SIG-M5 treated with dmso at 0.1 percent for 504 hours (cell line): Measurements from ENCODE around the gene PNPLA5.

Experiments used
- DNase-seq: peaks from one replicate; lab custom pipeline; 2025; ENCODE audit not compliant: unreplicated experiment; lab: John Stamatoyannopoulos, UW

The PNPLA5 gene

DNA sequence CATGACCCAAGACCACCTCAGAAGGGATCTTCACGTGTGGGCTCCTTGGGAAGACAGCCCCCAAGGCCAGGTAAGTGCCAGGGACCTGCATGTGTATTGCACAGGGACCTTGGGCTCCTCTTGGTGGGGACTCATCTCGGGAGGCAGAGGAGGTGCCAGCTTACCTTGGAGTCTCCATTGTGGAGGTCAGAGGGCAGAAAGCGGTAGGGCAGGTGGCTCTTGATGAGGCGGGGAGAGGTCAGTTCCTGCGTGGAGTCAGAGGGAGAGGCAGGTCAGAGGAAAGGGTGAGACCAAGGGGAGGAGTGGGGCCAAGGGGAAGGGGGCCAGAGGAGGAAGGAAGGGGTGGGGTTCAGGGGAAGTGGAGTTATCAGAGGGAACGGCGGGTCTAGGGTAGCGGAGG is 52.0 kb downstream of the PNPLA5 start:
- no peak for DNase-seq

DNA sequence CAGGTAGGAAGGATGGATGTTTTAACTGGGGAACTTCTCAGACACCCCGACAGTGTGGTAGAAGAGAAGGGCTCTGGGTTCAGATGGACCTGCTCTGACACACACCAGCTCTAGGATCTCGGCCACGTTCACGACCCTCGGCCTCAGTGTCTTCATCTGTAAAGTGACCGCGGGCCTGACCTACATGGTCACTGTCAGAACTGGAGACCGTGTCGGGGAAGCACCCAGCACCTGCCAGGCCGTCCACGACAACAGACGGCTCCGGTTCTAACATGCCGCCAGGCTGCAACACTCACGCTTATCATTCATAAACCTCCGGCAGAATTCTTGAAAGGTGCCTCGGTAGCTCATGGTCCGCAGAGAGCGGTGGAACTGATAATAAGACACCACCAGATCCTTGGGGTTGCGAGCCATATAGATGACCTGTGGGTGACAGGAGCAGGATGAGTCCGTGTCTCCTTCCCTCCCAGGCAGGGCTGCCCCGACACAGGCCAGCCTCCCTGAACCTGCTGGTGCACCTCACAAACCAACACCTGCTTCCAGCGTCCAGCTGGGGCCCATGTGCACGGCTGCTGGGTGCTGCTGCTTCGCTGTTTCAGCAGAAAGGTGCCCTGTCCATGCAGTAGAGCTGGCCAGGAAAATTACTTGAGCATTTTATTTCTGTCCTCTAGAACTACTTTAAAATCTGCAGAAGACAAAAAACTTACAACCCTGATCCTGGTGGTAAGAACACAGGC is 53.1 kb downstream of the PNPLA5 start:
- no peak for DNase-seq

DNA sequence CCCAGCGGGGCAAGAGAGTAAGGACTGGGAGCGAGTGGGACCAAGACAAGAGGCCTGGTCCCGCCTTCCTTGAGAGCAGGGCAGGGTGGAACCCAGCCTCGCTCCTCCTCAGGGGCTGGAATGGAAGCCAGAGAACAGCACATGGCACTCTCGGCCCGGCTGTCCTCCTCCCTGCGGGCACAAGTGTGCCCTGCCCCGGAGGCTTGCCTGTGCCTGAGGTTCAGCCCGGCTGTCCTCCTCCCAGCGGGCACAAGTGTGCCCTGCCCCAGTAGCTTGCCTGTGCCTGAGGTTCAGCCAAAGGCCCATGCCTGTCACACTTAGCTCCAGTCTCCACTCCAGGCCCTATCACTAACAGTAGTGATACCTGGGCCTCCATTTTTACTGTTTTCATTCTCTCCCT is 53.7 kb downstream of the PNPLA5 start:
- DNase-seq: no peak

DNA sequence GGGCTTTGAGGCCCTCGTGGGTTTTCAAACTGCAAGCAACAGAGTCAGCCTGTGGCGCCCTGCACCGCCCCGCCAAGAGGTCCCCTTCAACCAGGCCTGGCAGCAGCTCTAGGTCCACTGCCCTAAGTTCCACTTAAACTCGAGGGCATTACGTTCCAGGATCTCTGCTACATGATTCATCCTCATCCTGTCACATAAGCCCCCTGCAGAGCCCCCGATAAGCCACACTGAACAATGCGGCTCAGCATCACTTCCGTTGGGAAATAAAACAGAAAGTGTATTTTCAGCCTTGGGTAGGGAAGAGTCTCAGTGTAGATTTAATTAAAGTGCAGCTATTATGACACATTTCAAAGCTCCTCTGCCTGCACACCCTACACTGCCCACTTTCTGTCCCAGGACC is 54.1 kb downstream of the PNPLA5 start:
- DNase-seq: no peak

DNA sequence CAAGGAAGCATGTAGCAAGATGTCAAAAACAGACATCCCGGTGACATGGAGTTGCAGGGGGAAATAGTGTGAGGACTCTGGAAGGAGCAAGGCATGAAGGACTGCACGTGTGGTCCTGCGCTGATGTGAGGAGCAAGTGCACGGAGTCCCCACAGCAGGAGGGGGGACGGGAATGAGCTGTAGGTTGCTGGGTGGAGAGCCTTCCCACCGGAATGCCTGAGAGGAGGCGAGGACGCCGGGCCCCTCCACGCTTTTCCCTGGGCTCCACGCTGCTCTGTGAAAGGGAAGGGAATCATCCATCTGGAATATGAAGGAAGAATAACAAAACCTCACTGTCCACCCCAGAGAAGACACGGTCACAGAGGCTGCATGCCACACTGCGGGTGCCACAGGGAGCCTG is 56.1 kb downstream of the PNPLA5 start:
- DNase-seq: no peak

DNA sequence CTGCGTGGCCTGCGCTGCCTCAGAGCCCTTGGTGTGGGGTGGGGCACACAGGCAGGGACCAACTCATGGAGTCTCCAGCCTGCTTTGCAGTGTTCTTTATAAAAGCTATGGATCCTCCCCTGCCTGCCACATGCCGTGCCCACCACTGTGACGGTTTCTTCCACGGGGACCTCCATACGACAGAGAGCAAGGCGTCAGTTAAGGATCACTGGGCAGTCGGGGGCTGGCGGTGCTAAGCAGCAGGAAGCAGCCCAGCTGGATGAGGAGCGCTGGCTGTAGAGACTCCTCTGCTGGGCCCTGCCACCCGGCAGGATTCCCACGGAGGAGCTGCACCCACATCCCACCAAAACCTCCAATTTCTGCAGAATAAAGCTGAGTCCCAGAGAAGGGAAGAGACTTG is 56.6 kb downstream of the PNPLA5 start:
- no peak for DNase-seq

DNA sequence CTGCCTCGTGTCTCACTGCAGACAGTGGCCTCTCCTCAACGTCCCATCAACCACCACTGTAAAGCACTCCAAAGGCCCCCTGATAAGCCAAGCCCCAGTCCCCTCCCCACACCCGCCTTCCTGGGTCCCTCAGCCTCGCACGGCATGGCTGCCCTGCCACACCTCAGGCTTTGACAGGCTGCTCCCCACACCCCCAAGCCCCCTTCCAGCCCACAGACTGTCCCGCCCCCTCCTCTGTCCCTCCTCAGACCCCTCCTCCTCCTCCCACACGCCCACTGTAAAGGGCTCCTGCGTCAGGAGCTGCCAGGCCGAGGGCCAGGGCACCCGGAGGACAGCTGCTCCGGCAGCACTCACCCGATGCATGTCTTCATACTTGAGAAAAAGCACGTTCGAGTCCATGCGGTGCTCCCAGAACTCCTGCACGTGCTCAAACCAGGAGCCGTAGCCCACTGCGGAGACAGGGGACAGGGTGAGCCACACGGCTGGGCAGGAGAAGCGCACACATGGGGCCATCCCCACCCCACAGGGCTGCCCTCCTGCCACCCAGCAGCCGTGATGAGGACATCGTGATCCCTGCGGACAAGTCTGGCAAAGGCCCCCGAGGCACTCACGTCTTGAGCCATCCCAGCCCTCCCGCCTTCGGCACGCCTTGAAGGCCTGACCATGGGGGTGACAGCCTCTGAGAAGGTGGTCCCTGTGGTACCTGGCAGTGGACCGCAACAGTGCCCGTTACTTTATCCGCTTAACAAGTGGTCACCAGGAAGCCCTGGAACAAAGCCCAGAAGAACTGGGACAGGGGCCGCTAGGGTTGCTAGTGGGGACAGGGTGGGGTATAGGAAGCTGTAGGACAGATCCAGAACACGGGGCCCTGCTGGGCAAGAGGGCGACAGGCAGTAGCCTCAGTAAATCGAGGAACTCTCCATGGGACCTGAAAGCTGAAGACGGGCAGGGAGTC is 58.2 kb downstream of the PNPLA5 start:
- DNase-seq: no peak

DNA sequence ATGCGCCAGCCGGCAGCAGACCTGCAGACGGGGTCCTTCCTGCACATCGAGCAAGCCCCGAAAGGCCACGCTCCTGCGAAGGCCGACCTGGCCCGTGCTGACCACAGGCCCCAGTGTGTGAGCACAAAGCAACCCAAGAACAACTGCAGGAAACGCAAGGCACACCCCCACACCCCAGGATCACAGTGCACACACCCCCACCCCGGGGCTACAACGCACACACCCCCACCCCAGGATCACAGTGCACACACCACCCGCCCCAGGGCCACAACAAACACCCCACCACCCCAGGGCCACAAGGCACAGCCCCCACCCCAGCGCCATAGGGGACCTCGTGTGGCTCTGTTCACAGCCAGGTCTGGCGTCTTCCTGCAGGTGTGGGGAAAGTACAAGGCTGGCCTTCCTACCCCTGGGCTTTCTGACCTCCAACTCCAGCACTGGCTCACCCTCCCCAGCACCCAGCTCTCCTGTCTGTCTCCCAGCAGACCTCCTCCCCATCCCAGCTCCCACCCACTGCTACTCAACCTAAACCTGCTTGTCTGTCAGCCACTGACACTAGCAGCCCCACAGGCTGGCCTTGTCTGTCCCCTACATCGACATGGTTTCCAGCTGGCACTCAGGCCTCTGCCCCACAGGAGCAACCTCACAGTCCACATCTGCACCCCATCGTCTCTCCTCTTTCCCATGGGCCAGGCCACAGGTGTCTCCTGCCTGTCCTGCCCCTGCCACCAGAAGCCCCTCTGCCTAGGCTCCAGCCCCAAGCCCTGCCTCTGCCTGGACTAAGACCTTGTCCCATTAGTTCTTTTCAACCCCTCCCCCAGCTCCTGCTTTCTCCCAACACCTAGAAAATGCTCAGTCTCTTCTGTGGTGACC is 59.2 kb downstream of the PNPLA5 start:
- no peak for DNase-seq

DNA sequence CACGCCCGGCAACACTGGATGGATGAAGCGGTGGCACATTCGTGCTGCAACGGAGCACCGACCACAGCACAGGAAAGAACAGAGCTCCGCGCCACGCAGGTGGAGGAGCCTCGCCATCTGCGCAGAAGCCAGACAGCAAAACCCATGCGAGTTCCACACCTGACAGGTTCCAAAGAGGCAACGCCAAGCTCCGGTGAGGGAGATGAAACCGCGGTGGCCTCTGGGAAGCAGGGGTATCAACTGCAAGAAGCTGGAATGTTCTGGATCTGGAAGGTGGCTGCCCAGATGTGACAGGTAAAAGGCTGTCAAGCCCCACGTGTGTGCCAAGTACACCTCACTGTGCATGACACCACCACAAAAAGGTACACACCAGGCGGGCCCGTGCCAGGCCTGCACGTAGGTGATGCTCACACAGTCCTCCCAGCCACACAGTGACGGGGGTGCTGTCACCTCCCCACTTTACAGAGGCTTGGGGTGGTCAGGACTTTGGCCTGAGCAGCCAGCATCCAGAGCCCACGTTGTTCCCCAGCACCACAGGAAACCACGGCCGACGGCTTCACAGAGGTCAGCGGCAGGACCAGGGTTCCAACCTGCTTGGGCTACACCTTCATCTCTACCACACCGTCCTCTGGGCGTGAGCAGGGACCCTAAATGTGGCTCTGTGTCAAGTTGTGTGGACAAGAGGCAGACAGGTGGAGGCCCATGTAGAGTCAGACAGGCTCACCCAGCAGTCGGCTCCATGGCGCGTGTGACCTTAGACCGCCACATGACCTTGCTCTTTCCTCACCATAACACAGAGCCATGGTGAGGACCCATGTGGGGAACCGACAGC is 60.0 kb downstream of the PNPLA5 start:
- no peak for DNase-seq

DNA sequence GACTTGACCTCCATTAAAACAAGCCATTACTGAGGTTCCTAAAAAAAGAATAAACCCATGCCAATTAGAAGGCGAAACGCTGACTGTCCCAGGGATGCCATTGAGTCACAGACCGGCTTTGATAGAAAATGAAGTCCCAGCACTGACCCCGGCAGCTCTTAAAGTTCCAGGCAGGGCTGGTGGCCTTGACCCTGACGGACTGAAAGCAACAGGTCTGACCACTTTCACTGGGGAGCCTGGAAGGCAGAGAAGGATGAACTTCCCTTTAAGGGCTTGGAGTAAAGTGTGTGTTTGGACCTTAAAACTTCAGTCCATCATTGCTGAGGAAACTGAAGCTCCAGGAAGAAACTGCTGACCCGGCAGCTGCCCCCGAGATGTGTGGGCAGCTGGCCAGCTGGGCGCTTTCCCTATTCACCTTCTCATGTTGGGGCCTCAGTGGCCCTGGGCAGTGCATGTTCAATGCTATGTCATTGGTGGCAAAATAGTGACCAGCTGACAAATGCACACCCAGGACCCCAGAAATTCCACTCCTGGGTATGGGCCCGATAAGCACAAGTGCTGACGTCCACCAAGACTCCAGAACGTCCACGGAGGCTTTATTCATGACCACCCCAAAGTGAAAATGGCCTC is 60.8 kb downstream of the PNPLA5 start:
- DNase-seq: no peak

DNA sequence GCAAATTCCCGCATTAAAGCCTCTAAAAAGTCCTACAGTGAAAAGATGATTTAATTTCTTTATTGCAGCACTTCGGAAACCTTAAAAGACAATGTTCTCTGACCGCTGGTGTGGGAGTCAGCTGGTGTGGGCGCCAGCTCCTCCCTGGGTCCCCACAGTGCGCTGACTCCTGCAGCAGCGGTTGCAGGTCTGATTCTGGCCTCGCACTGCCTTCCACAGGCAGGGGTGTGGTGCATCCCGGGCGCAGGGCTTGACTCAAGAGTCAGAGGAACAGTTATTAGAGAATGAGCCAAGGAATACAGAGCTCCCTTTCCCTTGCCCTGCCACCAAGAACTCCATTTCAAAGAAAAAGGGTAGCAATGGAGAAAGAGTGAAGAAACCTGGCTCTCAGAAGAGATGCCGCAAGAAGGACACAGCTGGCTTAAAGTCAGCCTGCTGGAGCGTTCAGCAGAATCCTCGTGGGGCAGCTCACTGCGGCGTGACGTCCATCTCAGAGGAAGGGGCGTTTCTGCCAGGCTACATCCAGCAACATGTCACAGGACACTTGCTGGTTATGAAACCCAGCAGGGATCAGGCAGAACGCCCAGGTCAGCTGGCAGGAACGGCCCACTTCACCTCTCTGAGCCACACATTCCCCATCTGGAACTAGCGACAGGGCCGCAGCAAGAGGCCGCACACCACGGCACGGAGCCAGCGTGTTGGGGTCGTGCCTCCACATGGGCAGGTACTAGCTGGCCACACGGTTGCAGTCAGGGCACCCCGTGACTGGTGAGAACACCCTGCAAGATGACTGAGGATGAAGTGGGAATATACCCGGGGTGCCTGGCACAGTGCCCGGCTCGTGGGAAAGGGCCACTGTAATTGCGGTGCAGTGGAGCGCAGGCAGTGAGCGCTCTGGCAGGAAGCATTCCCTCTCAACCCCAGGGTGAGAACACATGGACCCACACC is 61.6 kb downstream of the PNPLA5 start:
- DNase-seq: no peak
